ENCODE results near the gene ATP8B4. TPM values are rescaled to one million over a fixed set of nuclear protein-coding genes. Genes with fewer than 3 reads are reported as not detected.
A peak's percentile ranks its signal among the peaks of the same experiment; 100 is the strongest.
"Not testable (repeated sequence)": the region's sequence is repeated elsewhere in the genome, so short reads cannot be mapped to it uniquely, and the experiment has no call there.

Gene ATP8B4
- 2.2 TPM for polyA plus RNA-seq (2012; ENCODE audit: insufficient read depth, insufficient read length)

GRCh38 chr15:50119063-50120040 is at the start of gene ATP8B4:
ATP8B4 (minus strand) TSS chr15:50119233; CDS start chr15:50106966, 12,267 bp downstream.
- H3K4me3 ChIP-seq (ENCODE audit: low read length) = no peak within 1 kb of the TSS
- no peak for DNase-seq (ENCODE audit: low read depth, low spot score)

GRCh38 chr15:50168379-50168778 is 49.3 kb upstream of the ATP8B4 start:
- no peak overlapping the region for H3K4me3 ChIP-seq (ENCODE audit: low read length)
- no peak for DNase-seq (ENCODE audit: low read depth, low spot score)

GRCh38 chr15:50167110-50167509 is 48.1 kb upstream of the ATP8B4 start:
- H3K4me3 ChIP-seq (ENCODE audit: low read length) = no peak overlapping the region
- DNase-seq (ENCODE audit: low read depth, low spot score) = no peak

GRCh38 chr15:50166216-50166615 is 47.2 kb upstream of the ATP8B4 start:
- no peak for DNase-seq (ENCODE audit: low read depth, low spot score)
- H3K4me3 ChIP-seq (ENCODE audit: low read length) = no peak overlapping the region

- DNase-seq (ENCODE audit: low read depth, low spot score) = no peak
- no peak overlapping the region for H3K4me3 ChIP-seq (ENCODE audit: low read length)
Measured at GRCh38 chr15:50164458-50164857, 45.4 kb upstream of the ATP8B4 start.

- H3K4me3 ChIP-seq (ENCODE audit: low read length) = no peak overlapping the region
- no peak for DNase-seq (ENCODE audit: low read depth, low spot score)
Measured at GRCh38 chr15:50163719-50164410, 44.8 kb upstream of the ATP8B4 start.

- no peak for DNase-seq (ENCODE audit: low read depth, low spot score)
- H3K4me3 ChIP-seq (ENCODE audit: low read length) = no peak overlapping the region
Measured at GRCh38 chr15:50162969-50163718, 44.1 kb upstream of the ATP8B4 start.

- H3K4me3 ChIP-seq (ENCODE audit: low read length); DNase-seq (ENCODE audit: low read depth, low spot score): not testable (repeated sequence)
Measured at GRCh38 chr15:50158236-50158635, 39.2 kb upstream of the ATP8B4 start.

GRCh38 chr15:50151476-50151875 is 32.4 kb upstream of the ATP8B4 start:
- H3K4me3 ChIP-seq (ENCODE audit: low read length) = no peak overlapping the region
- DNase-seq (ENCODE audit: low read depth, low spot score) = no peak

GRCh38 chr15:50150851-50151250 is 31.8 kb upstream of the ATP8B4 start:
- no peak for DNase-seq (ENCODE audit: low read depth, low spot score)
- H3K4me3 ChIP-seq (ENCODE audit: low read length) = no peak overlapping the region

GRCh38 chr15:50150349-50150748 is 31.3 kb upstream of the ATP8B4 start:
- no peak for DNase-seq (ENCODE audit: low read depth, low spot score)
- H3K4me3 ChIP-seq (ENCODE audit: low read length) = no peak overlapping the region

- no peak for DNase-seq (ENCODE audit: low read depth, low spot score)
- H3K4me3 ChIP-seq (ENCODE audit: low read length) = no peak overlapping the region
Measured at GRCh38 chr15:50149090-50149489, 30.1 kb upstream of the ATP8B4 start.

GRCh38 chr15:50148362-50148963 is 29.4 kb upstream of the ATP8B4 start:
- no peak overlapping the region for H3K4me3 ChIP-seq (ENCODE audit: low read length)
- peak; percentile 27 for DNase-seq (ENCODE audit: low read depth, low spot score)

GRCh38 chr15:50146632-50147031 is 27.6 kb upstream of the ATP8B4 start:
- DNase-seq (ENCODE audit: low read depth, low spot score) = no peak
- no peak overlapping the region for H3K4me3 ChIP-seq (ENCODE audit: low read length)

GRCh38 chr15:50145451-50145872 is 26.4 kb upstream of the ATP8B4 start:
- DNase-seq (ENCODE audit: low read depth, low spot score) = peak; percentile 58
- no peak overlapping the region for H3K4me3 ChIP-seq (ENCODE audit: low read length)

- no peak for DNase-seq (ENCODE audit: low read depth, low spot score)
- no peak overlapping the region for H3K4me3 ChIP-seq (ENCODE audit: low read length)
Measured at GRCh38 chr15:50144341-50145120, 25.5 kb upstream of the ATP8B4 start.

- no peak for DNase-seq (ENCODE audit: low read depth, low spot score)
Measured at GRCh38 chr15:50143255-50143860, 24.3 kb upstream of the ATP8B4 start.

GRCh38 chr15:50141856-50142255 is 22.8 kb upstream of the ATP8B4 start:
- H3K4me3 ChIP-seq (ENCODE audit: low read length) = no peak overlapping the region
- DNase-seq (ENCODE audit: low read depth, low spot score) = no peak

More at GRCh38 chr15:50143255-50143860, 24.3 kb upstream of the ATP8B4 start:
- H3K4me3 ChIP-seq (ENCODE audit: low read length) = no peak overlapping the region
